Measurements from ENCODE around the gene SPACA4. TPM values are rescaled to one million over a fixed set of nuclear protein-coding genes. Genes with fewer than 3 reads are reported as not detected.

The SPACA4 gene
- polyA plus RNA-seq, 1 experiment, result not detected

GRCh38 chr19:48616041-48616436 lies 9.5 kb downstream of the SPACA4 start:
- Histone ChIP-seq H3K27ac (ENCODE audit: low read depth, low read length) (no peak overlapping the region), H3K4me3 (ENCODE audit: low read depth, low read length) (no peak overlapping the region), H3K9me3 (ENCODE audit: control insufficient read depth, insufficient read depth, low read length) (no peaks in the 10 kb centered on the region; the same call in 1 of the 2 replicates), H3K27me3 (ENCODE audit: control insufficient read depth, insufficient read depth, low read length) (no peaks in the 10 kb centered on the region)
- no peak for TF ChIP-seq CTCF (IDR thresholded peaks at IDR 0.05; ENCODE audit: low read depth, low read length)
- DNase-seq (ENCODE audit: low read depth, low spot score), result no peak
- POLR2A ChIA-PET, result interaction anchor here (0.6 to 0.7 kb wide), 2 partner anchors 32 to 280 kb away, joined by 3 read pairs; no protein-coding TSS in a partner anchor
- CTCF ChIA-PET, result no interaction called here

- no peak for TF ChIP-seq CTCF (IDR thresholded peaks at IDR 0.05; ENCODE audit: low read depth, low read length)
- Histone ChIP-seq H3K9me3 (ENCODE audit: control insufficient read depth, insufficient read depth, low read length) (no peaks in the 10 kb centered on the region; the same call in 1 of the 2 replicates), H3K27me3 (ENCODE audit: control insufficient read depth, insufficient read depth, low read length) (no peaks in the 10 kb centered on the region), H3K27ac (ENCODE audit: low read depth, low read length) (no peak overlapping the region), H3K4me3 (ENCODE audit: low read depth, low read length) (peak overlapping the region; percentile 97)
- DNase-seq (ENCODE audit: low read depth, low spot score), result no peak
- ChIA-PET POLR2A (interaction anchor here (0.6 kb wide), 1 partner anchor 280 kb away, joined by 3 read pairs; no protein-coding TSS in a partner anchor), CTCF (no interaction called here)
Measured at GRCh38 chr19:48616491-48617056, 10.0 kb downstream of the SPACA4 start.

GRCh38 chr19:48617146-48617937 lies 10.8 kb downstream of the SPACA4 start:
- Histone ChIP-seq H3K27ac (ENCODE audit: low read depth, low read length) (peak overlapping the region; percentile 21), H3K4me3 (ENCODE audit: low read depth, low read length) (peak overlapping the region; percentile 97), H3K9me3 (ENCODE audit: control insufficient read depth, insufficient read depth, low read length) (no peaks in the 10 kb centered on the region; the same call in 1 of the 2 replicates), H3K27me3 (ENCODE audit: control insufficient read depth, insufficient read depth, low read length) (no peaks in the 10 kb centered on the region)
- DNase-seq (ENCODE audit: low read depth, low spot score), result no peak
- ChIA-PET CTCF (interaction anchor here (0.6 to 0.8 kb wide), 3 partner anchors 8 to 112 kb away, joined by 3 to 7 read pairs (median 3); no protein-coding TSS in a partner anchor), POLR2A (interaction anchor here (0.8 kb wide), 2 partner anchors 9 to 12 kb away, joined by 3 read pairs; no protein-coding TSS in a partner anchor)
- TF ChIP-seq CTCF (IDR thresholded peaks at IDR 0.05; ENCODE audit: low read depth, low read length), result no peak

GRCh38 chr19:48618278-48618915 lies 11.9 kb downstream of the SPACA4 start:
- no peaks in the 10 kb centered on the region; the same call in 1 of the 2 replicates for H3K9me3 ChIP-seq (ENCODE audit: control insufficient read depth, insufficient read depth, low read length)
- CTCF ChIA-PET, result interaction anchor here (0.7 to 1.2 kb wide), 4 partner anchors 9 to 30 kb away, joined by 3 to 5 read pairs (median 4); no protein-coding TSS in a partner anchor
- peak overlapping the region; percentile 97 for H3K4me3 ChIP-seq (ENCODE audit: low read depth, low read length)
- DNase-seq (ENCODE audit: low read depth, low spot score), result no peak
- POLR2A ChIA-PET, result interaction anchor here (0.6 to 1.6 kb wide), 15 partner anchors 9 to 375 kb away, joined by 3 to 25 read pairs (median 5); partner anchors contain the start of genes CA11 and RUVBL2
- TF ChIP-seq CTCF (IDR thresholded peaks at IDR 0.05; ENCODE audit: low read depth, low read length), result no peak
- peak overlapping the region; percentile 86 for H3K27ac ChIP-seq (ENCODE audit: low read depth, low read length)
- no peaks in the 10 kb centered on the region for H3K27me3 ChIP-seq (ENCODE audit: control insufficient read depth, insufficient read depth, low read length)
